ENCODE results near the gene RPL13A.

DNA sequence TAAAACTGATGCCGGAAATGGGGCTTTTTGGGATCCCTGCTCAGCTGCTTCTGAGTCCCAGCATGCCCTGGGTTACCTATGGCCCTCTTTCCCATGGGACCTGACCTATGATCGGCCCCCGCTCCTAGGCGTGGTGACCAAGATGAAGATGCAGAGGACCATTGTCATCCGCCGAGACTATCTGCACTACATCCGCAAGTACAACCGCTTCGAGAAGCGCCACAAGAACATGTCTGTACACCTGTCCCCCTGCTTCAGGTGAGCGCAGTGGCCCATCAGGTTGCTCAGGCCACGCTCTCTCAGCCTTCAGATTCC lies 10.3 kb downstream of the RPL13A start:
- TF ChIP-seq, protein P1, sequence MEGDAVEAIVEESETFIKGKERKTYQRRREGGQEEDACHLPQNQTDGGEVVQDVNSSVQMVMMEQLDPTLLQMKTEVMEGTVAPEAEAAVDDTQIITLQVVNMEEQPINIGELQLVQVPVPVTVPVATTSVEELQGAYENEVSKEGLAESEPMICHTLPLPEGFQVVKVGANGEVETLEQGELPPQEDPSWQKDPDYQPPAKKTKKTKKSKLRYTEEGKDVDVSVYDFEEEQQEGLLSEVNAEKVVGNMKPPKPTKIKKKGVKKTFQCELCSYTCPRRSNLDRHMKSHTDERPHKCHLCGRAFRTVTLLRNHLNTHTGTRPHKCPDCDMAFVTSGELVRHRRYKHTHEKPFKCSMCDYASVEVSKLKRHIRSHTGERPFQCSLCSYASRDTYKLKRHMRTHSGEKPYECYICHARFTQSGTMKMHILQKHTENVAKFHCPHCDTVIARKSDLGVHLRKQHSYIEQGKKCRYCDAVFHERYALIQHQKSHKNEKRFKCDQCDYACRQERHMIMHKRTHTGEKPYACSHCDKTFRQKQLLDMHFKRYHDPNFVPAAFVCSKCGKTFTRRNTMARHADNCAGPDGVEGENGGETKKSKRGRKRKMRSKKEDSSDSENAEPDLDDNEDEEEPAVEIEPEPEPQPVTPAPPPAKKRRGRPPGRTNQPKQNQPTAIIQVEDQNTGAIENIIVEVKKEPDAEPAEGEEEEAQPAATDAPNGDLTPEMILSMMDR (IDR thresholded peaks at IDR 0.05) = no peak
- TF ChIP-seq POLR2A (IDR thresholded peaks at IDR 0.05) = no peak

Data from uterus (tissue), 2 donors.